ENCODE data around the gene IREB2.

Gene IREB2

GRCh38 chr15:78446551-78446950, 8.5 kb downstream of the IREB2 start:
- H4K8ac ChIP-seq (ENCODE audit: low read depth, low read length): no peak overlapping the region
- H3K36me3 ChIP-seq (ENCODE audit: control insufficient read depth, insufficient read depth, low read length): peaks cover 4% of the 10 kb centered on the region
- no peak overlapping the region for H2AK5ac ChIP-seq (ENCODE audit: low read length)
- peaks cover 29% of the 10 kb centered on the region for H3K79me1 ChIP-seq (ENCODE audit: low read length)
- no peak overlapping the region for H3K23ac ChIP-seq (ENCODE audit: low read length)
- H3K4me1 ChIP-seq (ENCODE audit: control insufficient read depth, low read depth, low read length): no peaks in the 10 kb centered on the region
- H3K27ac ChIP-seq (ENCODE audit: low read depth, low read length): no peak overlapping the region
- DNase-seq: no peak
- no peak overlapping the region for H3K4ac ChIP-seq (ENCODE audit: low read depth, low read length)
- no peak overlapping the region for H3K9ac ChIP-seq (ENCODE audit: low read length)
- H2BK15ac ChIP-seq (replicated peaks; ENCODE audit: low read depth): no peak overlapping the region
- H3K4me3 ChIP-seq (ENCODE audit: low read length): no peak overlapping the region
- H2BK5ac ChIP-seq (ENCODE audit: low read length): no peak overlapping the region
- H3K18ac ChIP-seq (ENCODE audit: low read length): no peak overlapping the region
- H4K5ac ChIP-seq (ENCODE audit: low read length): no peak overlapping the region
- H3K4me2 ChIP-seq (ENCODE audit: low read length): no peak overlapping the region
- no peak overlapping the region for H2BK120ac ChIP-seq (ENCODE audit: low read depth, low read length)
- H3K27me3 ChIP-seq (ENCODE audit: insufficient read depth, low read length, poor library complexity): no peaks in the 10 kb centered on the region
- no CpG with 5 or more reads among the region's 3 CpGs for WGBS (ENCODE audit: extremely low coverage, insufficient coverage, low lambda C conversion rate)
- peaks cover 69% of the 10 kb centered on the region for H3K79me2 ChIP-seq (ENCODE audit: control insufficient read depth, insufficient read depth, low read length)
- H3K56ac ChIP-seq (ENCODE audit: low read length): no peak overlapping the region

GRCh38 chr15:78448441-78449219, 10.6 kb downstream of the IREB2 start:
- Histone ChIP-seq H3K27ac (ENCODE audit: low read depth, low read length) (no peak overlapping the region), H3K36me3 (ENCODE audit: control insufficient read depth, insufficient read depth, low read length) (peaks cover 1% of the 10 kb centered on the region)

DNA sequence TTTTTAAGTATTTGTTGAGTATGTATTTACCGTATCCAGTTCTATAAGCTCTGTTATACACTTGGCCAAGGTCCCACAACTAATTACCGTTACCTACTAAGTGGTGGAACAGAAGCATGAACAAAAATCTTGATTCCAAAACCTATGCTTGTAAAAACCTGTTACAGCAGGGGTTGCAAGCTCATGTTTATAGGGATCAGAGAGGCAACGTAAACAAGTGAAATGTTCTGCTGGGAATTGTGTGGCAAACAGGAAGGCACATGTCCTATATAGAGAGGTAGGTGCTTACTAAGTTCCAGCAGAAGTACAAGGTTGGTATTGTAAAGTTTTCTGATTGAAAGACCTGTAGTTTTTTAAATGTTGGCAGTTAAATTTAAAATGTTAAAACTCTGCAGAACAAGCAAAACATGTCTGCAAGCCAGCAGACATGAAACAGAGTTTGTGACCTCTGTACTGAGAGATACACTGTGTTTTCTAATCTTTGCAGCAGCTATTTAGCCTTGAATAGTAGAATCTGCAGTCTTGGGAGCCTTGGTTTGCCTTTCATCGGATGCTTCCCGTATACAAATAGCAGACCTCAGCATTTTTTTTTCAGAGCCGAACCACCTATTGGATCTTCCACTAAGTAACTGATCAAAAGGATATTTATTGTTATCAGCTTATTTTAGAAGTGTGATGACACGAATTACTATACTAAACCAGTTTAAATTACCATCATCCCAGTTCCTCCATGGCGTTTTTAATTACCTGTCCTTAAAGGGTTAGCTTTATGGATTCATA, 11.4 kb downstream of the IREB2 start:
- Histone ChIP-seq H4K5ac (ENCODE audit: low read length) (no peak overlapping the region), H2AK5ac (ENCODE audit: low read length) (no peak overlapping the region), H3K4me1 (ENCODE audit: control insufficient read depth, low read depth, low read length) (no peaks in the 10 kb centered on the region), H4K8ac (ENCODE audit: low read depth, low read length) (no peak overlapping the region), H3K4ac (ENCODE audit: low read depth, low read length) (no peak overlapping the region), H3K4me3 (ENCODE audit: low read length) (no peak overlapping the region), H3K4me2 (ENCODE audit: low read length) (no peak overlapping the region), H3K56ac (ENCODE audit: low read length) (no peak overlapping the region), H2BK15ac (replicated peaks; ENCODE audit: low read depth) (no peak overlapping the region), H2BK120ac (ENCODE audit: low read depth, low read length) (no peak overlapping the region), H3K18ac (ENCODE audit: low read length) (no peak overlapping the region), H3K79me1 (ENCODE audit: low read length) (peaks cover 25% of the 10 kb centered on the region), H2BK5ac (ENCODE audit: low read length) (no peak overlapping the region), H3K23ac (ENCODE audit: low read length) (no peak overlapping the region), H3K9ac (ENCODE audit: low read length) (no peak overlapping the region), H3K27me3 (ENCODE audit: insufficient read depth, low read length, poor library complexity) (no peaks in the 10 kb centered on the region), H3K79me2 (ENCODE audit: control insufficient read depth, insufficient read depth, low read length) (peaks cover 74% of the 10 kb centered on the region), H3K27ac (ENCODE audit: low read depth, low read length) (no peak overlapping the region), H3K36me3 (ENCODE audit: control insufficient read depth, insufficient read depth, low read length) (peaks cover 1% of the 10 kb centered on the region)
- DNase-seq: no peak
- no CpG with 5 or more reads among the region's 8 CpGs for WGBS (ENCODE audit: extremely low coverage, insufficient coverage, low lambda C conversion rate)

More at GRCh38 chr15:78448441-78449219, 10.6 kb downstream of the IREB2 start:
- Histone ChIP-seq H2BK120ac (ENCODE audit: low read depth, low read length) (no peak overlapping the region), H3K79me1 (ENCODE audit: low read length) (peaks cover 30% of the 10 kb centered on the region), H3K79me2 (ENCODE audit: control insufficient read depth, insufficient read depth, low read length) (peaks cover 75% of the 10 kb centered on the region), H4K8ac (ENCODE audit: low read depth, low read length) (no peak overlapping the region), H3K18ac (ENCODE audit: low read length) (no peak overlapping the region), H4K5ac (ENCODE audit: low read length) (no peak overlapping the region), H3K27me3 (ENCODE audit: insufficient read depth, low read length, poor library complexity) (no peaks in the 10 kb centered on the region), H3K4ac (ENCODE audit: low read depth, low read length) (no peak overlapping the region), H3K4me3 (ENCODE audit: low read length) (no peak overlapping the region), H2BK5ac (ENCODE audit: low read length) (no peak overlapping the region), H3K9ac (ENCODE audit: low read length) (no peak overlapping the region), H2AK5ac (ENCODE audit: low read length) (no peak overlapping the region), H3K56ac (ENCODE audit: low read length) (no peak overlapping the region), H3K4me2 (ENCODE audit: low read length) (no peak overlapping the region), H2BK15ac (replicated peaks; ENCODE audit: low read depth) (no peak overlapping the region), H3K4me1 (ENCODE audit: control insufficient read depth, low read depth, low read length) (no peaks in the 10 kb centered on the region), H3K23ac (ENCODE audit: low read length) (no peak overlapping the region)
- DNase-seq: peak; percentile 33
- no CpG with 5 or more reads among the region's 4 CpGs for WGBS (ENCODE audit: extremely low coverage, insufficient coverage, low lambda C conversion rate)

GRCh38 chr15:78450285-78450858, 12.4 kb downstream of the IREB2 start:
- Histone ChIP-seq H3K9ac (ENCODE audit: low read length) (no peak overlapping the region), H3K79me1 (ENCODE audit: low read length) (peaks cover 30% of the 10 kb centered on the region), H2BK5ac (ENCODE audit: low read length) (no peak overlapping the region), H4K5ac (ENCODE audit: low read length) (no peak overlapping the region), H3K56ac (ENCODE audit: low read length) (no peak overlapping the region), H3K36me3 (ENCODE audit: control insufficient read depth, insufficient read depth, low read length) (peaks cover 1% of the 10 kb centered on the region), H3K4me3 (ENCODE audit: low read length) (no peak overlapping the region), H2AK5ac (ENCODE audit: low read length) (no peak overlapping the region), H3K4me1 (ENCODE audit: control insufficient read depth, low read depth, low read length) (no peaks in the 10 kb centered on the region), H3K18ac (ENCODE audit: low read length) (no peak overlapping the region), H3K23ac (ENCODE audit: low read length) (no peak overlapping the region), H3K27ac (ENCODE audit: low read depth, low read length) (no peak overlapping the region), H2BK120ac (ENCODE audit: low read depth, low read length) (no peak overlapping the region), H3K27me3 (ENCODE audit: insufficient read depth, low read length, poor library complexity) (no peaks in the 10 kb centered on the region), H4K8ac (ENCODE audit: low read depth, low read length) (no peak overlapping the region), H3K4ac (ENCODE audit: low read depth, low read length) (no peak overlapping the region), H3K79me2 (ENCODE audit: control insufficient read depth, insufficient read depth, low read length) (peaks cover 78% of the 10 kb centered on the region), H3K4me2 (ENCODE audit: low read length) (no peak overlapping the region), H2BK15ac (replicated peaks; ENCODE audit: low read depth) (no peak overlapping the region)
- no peak for DNase-seq
- WGBS (ENCODE audit: extremely low coverage, insufficient coverage, low lambda C conversion rate): no CpG with 5 or more reads among the region's 5 CpGs

GRCh38 chr15:78452485-78452884, 14.5 kb downstream of the IREB2 start:
- no peak overlapping the region for H2BK15ac ChIP-seq (replicated peaks; ENCODE audit: low read depth)
- H3K4me3 ChIP-seq (ENCODE audit: low read length): no peak overlapping the region
- no peaks in the 10 kb centered on the region for H3K27me3 ChIP-seq (ENCODE audit: insufficient read depth, low read length, poor library complexity)
- H3K27ac ChIP-seq (ENCODE audit: low read depth, low read length): no peak overlapping the region
- peaks cover 77% of the 10 kb centered on the region for H3K79me2 ChIP-seq (ENCODE audit: control insufficient read depth, insufficient read depth, low read length)
- no peak overlapping the region for H3K18ac ChIP-seq (ENCODE audit: low read length)
- H3K23ac ChIP-seq (ENCODE audit: low read length): no peak overlapping the region
- no CpG with 5 or more reads among the region's 3 CpGs for WGBS (ENCODE audit: extremely low coverage, insufficient coverage, low lambda C conversion rate)
- peaks cover 24% of the 10 kb centered on the region for H3K79me1 ChIP-seq (ENCODE audit: low read length)
- no peak overlapping the region for H3K4me2 ChIP-seq (ENCODE audit: low read length)
- no peak overlapping the region for H4K5ac ChIP-seq (ENCODE audit: low read length)
- H2BK120ac ChIP-seq (ENCODE audit: low read depth, low read length): no peak overlapping the region
- no peak overlapping the region for H2AK5ac ChIP-seq (ENCODE audit: low read length)
- no peak overlapping the region for H4K8ac ChIP-seq (ENCODE audit: low read depth, low read length)
- H3K4ac ChIP-seq (ENCODE audit: low read depth, low read length): no peak overlapping the region
- H2BK5ac ChIP-seq (ENCODE audit: low read length): no peak overlapping the region
- peaks cover 1% of the 10 kb centered on the region for H3K36me3 ChIP-seq (ENCODE audit: control insufficient read depth, insufficient read depth, low read length)
- no peak for DNase-seq
- no peaks in the 10 kb centered on the region for H3K4me1 ChIP-seq (ENCODE audit: control insufficient read depth, low read depth, low read length)
- H3K56ac ChIP-seq (ENCODE audit: low read length): no peak overlapping the region
- H3K9ac ChIP-seq (ENCODE audit: low read length): no peak overlapping the region

Data from mesendoderm (in vitro differentiated cells).